Right renal pelvis (tissue), 4 donors: ENCODE results near the gene ADARB2. TPM values are rescaled to one million over a fixed set of nuclear protein-coding genes. Genes with fewer than 3 reads are reported as not detected.
"Not testable (repeated sequence)": the region's sequence is repeated elsewhere in the genome, so short reads cannot be mapped to it uniquely, and the experiment has no call there.

Experiments used
- DNase-seq, 4 donors: peaks; one replicate each; pipeline ENCODE4 v3.0.0-alpha.2; 2013; ENCODE audit warnings: low read depth in 4 of 4, low spot score in 3 of 4, missing footprints in 1 of 4
- polyA plus RNA-seq, 4 donors: library from polyadenylated mRNA; unstranded; fragments of 120-200 nt; gene quantifications; one replicate each; pipeline ENCODE4 v1.2.1, GENCODE V29; 2013; ENCODE audit not compliant: insufficient read length in 4 of 4

Gene ADARB2
- polyA plus RNA-seq, 4 donors, result 0.90 to 1.8 (median 1.4) TPM

GRCh38 chr10:1404323-1405260, 332.7 kb downstream of the ADARB2 start:
- no peak for DNase-seq

- no peak for DNase-seq
Measured at GRCh38 chr10:1403508-1404322, 333.6 kb downstream of the ADARB2 start.

GRCh38 chr10:1402816-1403507, 334.4 kb downstream of the ADARB2 start:
- DNase-seq, result no peak

GRCh38 chr10:1402016-1402770, 335.1 kb downstream of the ADARB2 start:
- no peak for DNase-seq

GRCh38 chr10:1401071-1401965, 336.0 kb downstream of the ADARB2 start:
- no peak for DNase-seq

- no peak for DNase-seq
Measured at GRCh38 chr10:1400101-1401070, 336.9 kb downstream of the ADARB2 start.

- DNase-seq, result no peak
Measured at GRCh38 chr10:1399431-1400100, 337.8 kb downstream of the ADARB2 start.

GRCh38 chr10:1398626-1399410, 338.5 kb downstream of the ADARB2 start:
- DNase-seq, result no peak

- DNase-seq, result not testable (repeated sequence)
Measured at GRCh38 chr10:1398116-1398515, 339.2 kb downstream of the ADARB2 start.

- DNase-seq, result no peak
Measured at GRCh38 chr10:1396297-1396635, 341.1 kb downstream of the ADARB2 start.

- no peak for DNase-seq
Measured at GRCh38 chr10:1395481-1396296, 341.6 kb downstream of the ADARB2 start.

GRCh38 chr10:1395025-1395480, 342.3 kb downstream of the ADARB2 start:
- DNase-seq, result no peak

GRCh38 chr10:1394155-1394912, 343.0 kb downstream of the ADARB2 start:
- DNase-seq, result no peak

GRCh38 chr10:1393481-1393880, 343.8 kb downstream of the ADARB2 start:
- DNase-seq, result no peak

- no peak for DNase-seq
Measured at GRCh38 chr10:1392127-1392526, 345.2 kb downstream of the ADARB2 start.
